Uterus (tissue), 4 donors: ENCODE measurements around the gene EFCAB7. TPM values are rescaled to one million over a fixed set of nuclear protein-coding genes. Genes with fewer than 3 reads are reported as not detected.

Experiments
- DNase-seq, 2 donors: peaks; one replicate each; pipeline ENCODE4 v3.0.0-alpha.2; 2019 to 2020
- H3K27ac ChIP-seq, 2 donors: fragments of 200-600 bp; sonication (generic); 1 replicate in 1 of 2; 2 replicates in 1 of 2; pipeline ENCODE4 v1.5.1; 2016 to 2018
- H3K27me3 ChIP-seq, 2 donors: fragments of 200-600 bp; sonication (generic); one replicate each; pipeline ENCODE4 v1.5.1; 2018 to 2019; ENCODE audit warnings: control low read depth in 1 of 2
- H3K36me3 ChIP-seq, 2 donors: fragments of 200-600 bp; sonication (generic); one replicate each; pipeline ENCODE4 v1.5.1; 2019; ENCODE audit warnings: control low read depth in 1 of 2
- H3K4me1 ChIP-seq, 2 donors: fragments of 200-600 bp; sonication (generic); one replicate each; pipeline ENCODE4 v1.5.1; 2018 to 2019; ENCODE audit warnings: control low read depth in 1 of 2
- H3K4me3 ChIP-seq, 2 donors: fragments of 200-600 bp; sonication (generic); 1 replicate in 1 of 2; 2 replicates in 1 of 2; pipeline ENCODE4 v1.5.1; 2018 to 2019; ENCODE audit warnings: mild to moderate bottlenecking in 1 of 2
- H3K9me3 ChIP-seq, 2 donors: fragments of 200-600 bp; sonication (generic); one replicate each; pipeline ENCODE4 v1.5.1; 2019; ENCODE audit warnings: control low read depth in 1 of 2
- CTCF ChIP-seq, 4 experiments: fragments of 200-600 bp in 2 of 4; fragments of 450-650 bp in 2 of 4; sonication (generic) in 2 of 4; IDR thresholded peaks; one replicate each; pipeline ENCODE4 v1.5.1; 2016 to 2019; ENCODE audit warnings: antibody characterized with exemption in 4 of 4, mild to moderate bottlenecking in 2 of 4, moderate library complexity in 1 of 4
- POLR2A ChIP-seq, 2 donors: fragments of 450-650 bp; IDR thresholded peaks; one replicate each; pipeline ENCODE4 v1.6.1; 2016; ENCODE audit warnings: antibody characterized with exemption in 2 of 2, mild to moderate bottlenecking in 1 of 2, moderate library complexity in 1 of 2
- intact Hi-C: fragments of 100-400 bp; cut with DNase I; formaldehyde crosslinking; loops from one replicate; pipeline ENCODE4 v1.15.1; 2023; ENCODE audit warnings: low total_unique reads
- total RNA-seq, 4 donors: library from RNA; depleted of rRNA in 3 of 4; stranded (reverse); fragments of >200 nt in 3 of 4; gene quantifications; one replicate each; pipeline versions ENCODE4 v1.1.0 to v1.2.4, GENCODE V29; 2014 to 2023
- donor health status: DM: yes; HTN: yes; CAD: no.

The EFCAB7 gene
- 10 to 100 TPM in 2 of 4 donors, 1 to 10 TPM in 2; 2.8 to 29.9 (median 10.0) TPM for total RNA-seq

GRCh38 chr1:63522891-63523728, at the start of gene EFCAB7, which contains the start of gene ITGB3BP:
Gene EFCAB7 (plus strand): TSS chr1:63523525. CDS start chr1:63525573, 2,048 bp downstream.
Gene ITGB3BP (minus strand): TSS chr1:63523225. CDS start chr1:63523133, 92 bp downstream.
- Histone ChIP-seq H3K36me3 (no peaks in the 10 kb centered on the region), H3K4me1 (no peaks in the 10 kb centered on the region), H3K27me3 (no peaks in the 10 kb centered on the region), H3K9me3 (no peaks in the 10 kb centered on the region), H3K27ac (peak within 1 kb of the TSS; percentile 93 to 95), H3K4me3 (peak within 1 kb of the TSS; percentile 60 to 70)
- peak; percentile 78 to 85 for DNase-seq
- intact Hi-C loops = no loop called here
- TF ChIP-seq CTCF (IDR thresholded peaks at IDR 0.05) (peak in 1 of 4 experiments; percentile 16), POLR2A (IDR thresholded peaks at IDR 0.05) (peak in 1 of 2 donors; percentile 31)

GRCh38 chr1:63475761-63476160, 47.6 kb upstream of the EFCAB7 start:
- H3K4me1 ChIP-seq = no peaks in the 10 kb centered on the region
- H3K4me3 ChIP-seq = no peak overlapping the region
- no peak overlapping the region for H3K27ac ChIP-seq
- no peak for TF ChIP-seq POLR2A (IDR thresholded peaks at IDR 0.05)
- no peak for TF ChIP-seq CTCF (IDR thresholded peaks at IDR 0.05)
- no peak for DNase-seq
- intact Hi-C loops = no loop called here
- H3K9me3 ChIP-seq = no peaks in the 10 kb centered on the region
- H3K27me3 ChIP-seq = no peaks in the 10 kb centered on the region
- H3K36me3 ChIP-seq = no peaks in the 10 kb centered on the region

GRCh38 chr1:63480057-63480456, 43.3 kb upstream of the EFCAB7 start:
- intact Hi-C loops = no loop called here
- H3K4me3 ChIP-seq = no peak overlapping the region

GRCh38 chr1:63486629-63487028, 36.7 kb upstream of the EFCAB7 start:
- no peaks in the 10 kb centered on the region for H3K4me1 ChIP-seq
- H3K4me3 ChIP-seq = no peak overlapping the region
- intact Hi-C loops = no loop called here
- no peak overlapping the region for H3K27ac ChIP-seq
- TF ChIP-seq CTCF (IDR thresholded peaks at IDR 0.05) (no peak), POLR2A (IDR thresholded peaks at IDR 0.05) (no peak)
- no peaks in the 10 kb centered on the region for H3K36me3 ChIP-seq
- no peaks in the 10 kb centered on the region for H3K9me3 ChIP-seq
- H3K27me3 ChIP-seq = no peaks in the 10 kb centered on the region
- DNase-seq = no peak

More at GRCh38 chr1:63480057-63480456, 43.3 kb upstream of the EFCAB7 start:
- Histone ChIP-seq H3K36me3 (no peaks in the 10 kb centered on the region), H3K27me3 (no peaks in the 10 kb centered on the region), H3K4me1 (no peaks in the 10 kb centered on the region), H3K27ac (no peak overlapping the region), H3K9me3 (no peaks in the 10 kb centered on the region)
- TF ChIP-seq CTCF (IDR thresholded peaks at IDR 0.05) (no peak), POLR2A (IDR thresholded peaks at IDR 0.05) (no peak)
- DNase-seq = no peak

- no peak for DNase-seq
- intact Hi-C loops = no loop called here
- H3K4me1 ChIP-seq = no peaks in the 10 kb centered on the region
- H3K4me3 ChIP-seq = no peak overlapping the region
- no peak overlapping the region for H3K27ac ChIP-seq
- no peaks in the 10 kb centered on the region for H3K27me3 ChIP-seq
- TF ChIP-seq POLR2A (IDR thresholded peaks at IDR 0.05) (no peak), CTCF (IDR thresholded peaks at IDR 0.05) (no peak)
- no peaks in the 10 kb centered on the region for H3K36me3 ChIP-seq
- H3K9me3 ChIP-seq = no peaks in the 10 kb centered on the region
Observed at GRCh38 chr1:63487336-63488065, 35.8 kb upstream of the EFCAB7 start.
